Tibial nerve (tissue), 4 donors: ENCODE data around the gene SMARCA2. TPM values are rescaled to one million over a fixed set of nuclear protein-coding genes. Genes with fewer than 3 reads are reported as not detected.

Experiments used
- DNase-seq, 2 donors: peaks; one replicate each; pipeline ENCODE4 v3.0.0-alpha.2; 2019; ENCODE audit warnings: low spot score in 2 of 2
- H3K27ac ChIP-seq, 4 donors: fragments of 200-600 bp; sonication (generic) in 3 of 4; one replicate each; pipeline ENCODE4 v1.5.1; 2017 to 2019; ENCODE audit warnings: mild to moderate bottlenecking in 1 of 4
- H3K27me3 ChIP-seq, 2 donors: fragments of 200-600 bp; sonication (generic) in 1 of 2; one replicate each; pipeline versions ENCODE4 v1.5.1 to v1.6.0; 2017 to 2019
- H3K36me3 ChIP-seq, 3 donors: fragments of 200-600 bp; sonication (generic); one replicate each; pipeline ENCODE4 v1.5.1; 2018 to 2019
- H3K4me1 ChIP-seq, 4 donors: fragments of 200-600 bp; sonication (generic) in 3 of 4; one replicate each; pipeline ENCODE4 v1.5.1; 2017 to 2019
- H3K4me3 ChIP-seq, 4 donors: fragments of 200-600 bp; sonication (generic) in 3 of 4; one replicate each; pipeline ENCODE4 v1.5.1; 2017 to 2019; ENCODE audit warnings: mild to moderate bottlenecking in 1 of 4, moderate library complexity in 1 of 4
- H3K9me3 ChIP-seq, 4 donors: fragments of 200-600 bp; sonication (generic) in 3 of 4; one replicate each; pipeline ENCODE4 v1.5.1; 2017 to 2019
- CTCF ChIP-seq, 5 experiments: fragments of 200-600 bp in 3 of 5; fragments of 450-650 bp in 2 of 5; sonication (generic) in 3 of 5; IDR thresholded peaks; one replicate each; pipeline ENCODE4 v1.5.1; 2016 to 2019; ENCODE audit warnings: antibody characterized with exemption in 5 of 5, mild to moderate bottlenecking in 3 of 5, moderate library complexity in 2 of 5
- EP300 ChIP-seq, 2 donors: sonication (generic); formaldehyde crosslinking; IDR thresholded peaks; one replicate each; pipeline ENCODE4 v1.6.1; 2017; ENCODE audit warnings: antibody characterized with exemption in 2 of 2, mild to moderate bottlenecking in 1 of 2
- POLR2A ChIP-seq, 2 donors: fragments of 450-650 bp; IDR thresholded peaks; one replicate each; pipeline ENCODE4 v1.6.1; 2017; ENCODE audit warnings: antibody characterized with exemption in 2 of 2, mild to moderate bottlenecking in 2 of 2, moderate library complexity in 2 of 2
- WGBS, 2 donors: methylation state at CpG; one replicate each; pipeline ENCODE4 v1.1.5; 2018; 5-methylcytosine and 5-hydroxymethylcytosine counted together
- total RNA-seq, 4 donors: library from RNA; depleted of rRNA; stranded (reverse); fragments of >200 nt; gene quantifications; one replicate each; pipeline ENCODE4 v1.1.0, GENCODE V29; 2016

The SMARCA2 gene
- total RNA-seq, 4 donors from 2014 or later: 75.9 to 140 (median 119) TPM

DNA sequence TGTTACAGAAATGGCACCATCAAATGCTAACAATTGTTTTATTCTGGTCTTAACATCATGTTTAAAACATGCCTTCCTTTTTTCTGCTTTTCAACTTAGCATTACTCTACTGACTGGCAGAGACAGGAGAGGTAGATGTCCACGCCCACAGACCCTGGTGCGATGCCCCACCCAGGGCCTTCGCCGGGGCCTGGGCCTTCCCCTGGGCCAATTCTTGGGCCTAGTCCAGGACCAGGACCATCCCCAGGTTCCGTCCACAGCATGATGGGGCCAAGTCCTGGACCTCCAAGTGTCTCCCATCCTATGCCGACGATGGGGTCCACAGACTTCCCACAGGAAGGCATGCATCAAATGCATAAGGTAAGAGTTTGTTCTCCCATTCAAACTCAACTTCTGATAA is 13.7 kb downstream of the SMARCA2 start:
- no peaks in the 10 kb centered on the region for H3K27me3 ChIP-seq
- no peak for DNase-seq
- no peaks in the 10 kb centered on the region for H3K9me3 ChIP-seq
- WGBS, 2 donors: 81 to 82% methylated on average over 7 of the region's 7 CpGs
- H3K4me3 ChIP-seq: no peak overlapping the region
- peaks cover 0 to 70% (median 12%) of the 10 kb centered on the region in 4 donors for H3K4me1 ChIP-seq
- peaks cover 0 to 14% (median 5%) of the 10 kb centered on the region in 3 donors for H3K36me3 ChIP-seq
- H3K27ac ChIP-seq: no peak overlapping the region
- no peak for TF ChIP-seq POLR2A (IDR thresholded peaks at IDR 0.05)
- no peak for TF ChIP-seq CTCF (IDR thresholded peaks at IDR 0.05)
- no peak for TF ChIP-seq EP300 (IDR thresholded peaks at IDR 0.05)

GRCh38 chr9:2029666-2030170 is 14.6 kb downstream of the SMARCA2 start:
- TF ChIP-seq POLR2A (IDR thresholded peaks at IDR 0.05) (no peak), EP300 (IDR thresholded peaks at IDR 0.05) (no peak), CTCF (IDR thresholded peaks at IDR 0.05) (no peak)
- 62 to 73% methylated on average over 2 of the region's 2 CpGs for WGBS, 2 donors
- Histone ChIP-seq H3K9me3 (no peaks in the 10 kb centered on the region), H3K4me1 (peaks cover 0 to 62% (median 8%) of the 10 kb centered on the region in 4 donors), H3K36me3 (peaks cover 0 to 23% (median 6%) of the 10 kb centered on the region in 3 donors), H3K4me3 (no peak overlapping the region), H3K27ac (no peak overlapping the region), H3K27me3 (no peaks in the 10 kb centered on the region)
- DNase-seq: no peak

- TF ChIP-seq EP300 (IDR thresholded peaks at IDR 0.05): no peak
- no peak for TF ChIP-seq POLR2A (IDR thresholded peaks at IDR 0.05)
- TF ChIP-seq CTCF (IDR thresholded peaks at IDR 0.05): no peak
- no peak for DNase-seq
- H3K27me3 ChIP-seq: no peaks in the 10 kb centered on the region
- H3K4me3 ChIP-seq: no peak overlapping the region
- WGBS, 2 donors: 43 to 46% methylated on average over 5 of the region's 5 CpGs
- H3K27ac ChIP-seq: no peak overlapping the region
- H3K9me3 ChIP-seq: no peaks in the 10 kb centered on the region
- H3K4me1 ChIP-seq: peaks cover 0 to 37% (median 0%) of the 10 kb centered on the region in 4 donors
- H3K36me3 ChIP-seq: peaks cover 0 to 27% (median 6%) of the 10 kb centered on the region in 3 donors
Measured at GRCh38 chr9:2032234-2032633, 17.1 kb downstream of the SMARCA2 start.

- peaks cover 0 to 59% (median 19%) of the 10 kb centered on the region in 3 donors for H3K36me3 ChIP-seq
- DNase-seq: no peak
- H3K9me3 ChIP-seq: no peaks in the 10 kb centered on the region
- peaks cover 0 to 4% (median 0%) of the 10 kb centered on the region in 4 donors for H3K4me1 ChIP-seq
- H3K4me3 ChIP-seq: no peak overlapping the region
- 87 to 91% methylated on average over 4 of the region's 4 CpGs for WGBS, 2 donors
- no peak overlapping the region for H3K27ac ChIP-seq
- TF ChIP-seq CTCF (IDR thresholded peaks at IDR 0.05) (no peak), EP300 (IDR thresholded peaks at IDR 0.05) (no peak), POLR2A (IDR thresholded peaks at IDR 0.05) (no peak)
- H3K27me3 ChIP-seq: no peaks in the 10 kb centered on the region
Measured at GRCh38 chr9:2036844-2037243, 21.7 kb downstream of the SMARCA2 start.

GRCh38 chr9:2039294-2040180 is 24.4 kb downstream of the SMARCA2 start:
- no peak overlapping the region for H3K4me3 ChIP-seq
- WGBS, 2 donors: 64 to 74% methylated on average over 14 to 20 of the region's 20 CpGs
- H3K9me3 ChIP-seq: no peaks in the 10 kb centered on the region
- H3K27ac ChIP-seq: no peak overlapping the region
- peaks cover 0 to 2% (median 0%) of the 10 kb centered on the region in 4 donors for H3K4me1 ChIP-seq
- H3K36me3 ChIP-seq: peaks cover 0 to 50% (median 14%) of the 10 kb centered on the region in 3 donors
- TF ChIP-seq CTCF (IDR thresholded peaks at IDR 0.05) (no peak), EP300 (IDR thresholded peaks at IDR 0.05) (no peak), POLR2A (IDR thresholded peaks at IDR 0.05) (no peak)
- H3K27me3 ChIP-seq: no peaks in the 10 kb centered on the region
- DNase-seq: no peak
